ENCODE results near the gene RGP1.

RGP1 gene

GRCh38 chr9:35740243-35740642, 8.8 kb upstream of the RGP1 start:
- TF ChIP-seq CTCF (IDR thresholded peaks at IDR 0.05; ENCODE audit: low read depth, low read length, poor library complexity, severe bottlenecking), result no peak
- TF ChIP-seq EZH2phosphoT487 (IDR thresholded peaks at IDR 0.05; ENCODE audit: borderline replicate concordance, low read length), result no peak
- H3K27ac ChIP-seq (ENCODE audit: low read depth, low read length), result no peak overlapping the region
- H3K4me2 ChIP-seq (ENCODE audit: low read length), result no peak overlapping the region
- peaks cover 5% of the 10 kb centered on the region; the same call in 1 of the 2 replicates for H4K20me1 ChIP-seq (ENCODE audit: control insufficient read depth, insufficient read depth, low read depth, low read length)
- H3K9me3 ChIP-seq (ENCODE audit: control insufficient read depth, insufficient read depth, low read length), result no peaks in the 10 kb centered on the region
- H3K27me3 ChIP-seq (ENCODE audit: control insufficient read depth, low read length), result no peaks in the 10 kb centered on the region
- H3K4me3 ChIP-seq (ENCODE audit: low read length), result no peak overlapping the region
- H3K4me1 ChIP-seq (ENCODE audit: control insufficient read depth, low read length), result peaks cover 5% of the 10 kb centered on the region; the same call in 1 of the 2 replicates
- H3K9me2 ChIP-seq (replicated peaks; ENCODE audit: control insufficient read depth, low read length), result no peaks in the 10 kb centered on the region
- H3K36me3 ChIP-seq (ENCODE audit: control insufficient read depth, low read length), result peaks cover 87% of the 10 kb centered on the region
- H3F3A ChIP-seq (ENCODE audit: control insufficient read depth, insufficient read depth), result no peaks in the 10 kb centered on the region; the same call in 1 of the 2 replicates
- H3K79me2 ChIP-seq (ENCODE audit: control insufficient read depth, low read length), result no peaks in the 10 kb centered on the region; the same call in 1 of the 2 replicates

GRCh38 chr9:35741740-35742139, 7.3 kb upstream of the RGP1 start:
- Histone ChIP-seq H3K27me3 (ENCODE audit: control insufficient read depth, low read length) (no peaks in the 10 kb centered on the region), H3K4me2 (ENCODE audit: low read length) (no peak overlapping the region), H3K9me3 (ENCODE audit: control insufficient read depth, insufficient read depth, low read length) (no peaks in the 10 kb centered on the region), H3K9me2 (replicated peaks; ENCODE audit: control insufficient read depth, low read length) (no peaks in the 10 kb centered on the region), H3K4me1 (ENCODE audit: control insufficient read depth, low read length) (peaks cover 11% of the 10 kb centered on the region), H4K20me1 (ENCODE audit: control insufficient read depth, insufficient read depth, low read depth, low read length) (no peaks in the 10 kb centered on the region), H3K4me3 (ENCODE audit: low read length) (no peak overlapping the region), H3K27ac (ENCODE audit: low read depth, low read length) (no peak overlapping the region), H3F3A (ENCODE audit: control insufficient read depth, insufficient read depth) (no peaks in the 10 kb centered on the region; the same call in 1 of the 2 replicates), H3K36me3 (ENCODE audit: control insufficient read depth, low read length) (peaks cover 73% of the 10 kb centered on the region), H3K79me2 (ENCODE audit: control insufficient read depth, low read length) (peaks cover 11% of the 10 kb centered on the region)
- TF ChIP-seq EZH2phosphoT487 (IDR thresholded peaks at IDR 0.05; ENCODE audit: borderline replicate concordance, low read length) (no peak), CTCF (IDR thresholded peaks at IDR 0.05; ENCODE audit: low read depth, low read length, poor library complexity, severe bottlenecking) (no peak)

- H3K79me2 ChIP-seq (ENCODE audit: control insufficient read depth, low read length), result peaks cover 28% of the 10 kb centered on the region
- no peaks in the 10 kb centered on the region; the same call in 1 of the 2 replicates for H3F3A ChIP-seq (ENCODE audit: control insufficient read depth, insufficient read depth)
- no peak overlapping the region for H3K4me2 ChIP-seq (ENCODE audit: low read length)
- no peak overlapping the region for H3K27ac ChIP-seq (ENCODE audit: low read depth, low read length)
- no peaks in the 10 kb centered on the region for H4K20me1 ChIP-seq (ENCODE audit: control insufficient read depth, insufficient read depth, low read depth, low read length)
- H3K9me3 ChIP-seq (ENCODE audit: control insufficient read depth, insufficient read depth, low read length), result no peaks in the 10 kb centered on the region
- no peak overlapping the region for H3K4me3 ChIP-seq (ENCODE audit: low read length)
- no peaks in the 10 kb centered on the region for H3K27me3 ChIP-seq (ENCODE audit: control insufficient read depth, low read length)
- H3K9me2 ChIP-seq (replicated peaks; ENCODE audit: control insufficient read depth, low read length), result no peaks in the 10 kb centered on the region
- peaks cover 27% of the 10 kb centered on the region for H3K4me1 ChIP-seq (ENCODE audit: control insufficient read depth, low read length)
- TF ChIP-seq CTCF (IDR thresholded peaks at IDR 0.05; ENCODE audit: low read depth, low read length, poor library complexity, severe bottlenecking) (no peak), EZH2phosphoT487 (IDR thresholded peaks at IDR 0.05; ENCODE audit: borderline replicate concordance, low read length) (no peak)
- H3K36me3 ChIP-seq (ENCODE audit: control insufficient read depth, low read length), result peaks cover 59% of the 10 kb centered on the region
These were observed 5.6 kb upstream of the RGP1 start for GRCh38 chr9:35743452-35743851.

Data from DOHH2 (cell line).